DMS153 treated with DMSO at 0.1 percent for 48 hours (cell line): ENCODE measurements around the gene SLC20A1.
"Not testable (repeated sequence)": the region's sequence is repeated elsewhere in the genome, so short reads cannot be mapped to it uniquely, and the experiment has no call there.

Experiments
- DNase-seq: peaks from one replicate; lab custom pipeline; 2025; ENCODE audit not compliant: unreplicated experiment; lab: John Stamatoyannopoulos, UW

Gene SLC20A1

DNA sequence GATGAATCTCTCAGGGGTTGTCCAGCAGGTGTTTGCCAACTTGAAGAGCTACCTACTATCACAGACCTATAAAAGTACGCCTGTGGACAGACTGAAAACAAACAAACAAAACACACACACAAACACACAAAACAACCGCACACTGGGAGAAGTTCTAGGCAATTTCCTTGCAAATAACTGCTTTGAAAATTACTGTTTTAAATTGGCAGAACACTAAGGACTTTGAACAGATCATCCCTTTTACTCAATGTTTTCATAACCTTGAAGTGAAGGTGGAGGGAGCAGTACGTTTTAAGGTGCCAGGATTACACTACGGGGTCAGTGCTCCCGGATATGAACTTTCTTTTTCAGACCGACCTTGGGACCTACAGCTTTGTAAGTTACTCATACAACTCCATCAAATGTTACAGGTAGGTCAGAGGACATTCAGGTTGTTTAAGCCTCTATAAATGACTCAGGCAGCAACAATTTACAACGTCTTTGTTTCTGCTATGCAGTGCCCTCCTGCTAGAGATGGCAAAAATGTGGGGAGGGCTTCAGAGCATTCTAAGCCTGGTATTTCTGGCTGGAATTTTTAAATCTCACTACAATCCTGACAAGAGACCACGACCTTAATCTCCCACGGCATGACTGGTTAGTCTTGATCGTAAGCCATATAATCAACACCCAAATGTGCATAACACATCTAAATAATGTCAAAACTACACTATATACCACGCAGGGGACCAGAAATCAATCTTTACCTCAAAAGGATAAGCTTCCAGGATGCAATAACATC, 1.4 kb upstream of the SLC20A1 start:
- DNase-seq: no peak

DNA sequence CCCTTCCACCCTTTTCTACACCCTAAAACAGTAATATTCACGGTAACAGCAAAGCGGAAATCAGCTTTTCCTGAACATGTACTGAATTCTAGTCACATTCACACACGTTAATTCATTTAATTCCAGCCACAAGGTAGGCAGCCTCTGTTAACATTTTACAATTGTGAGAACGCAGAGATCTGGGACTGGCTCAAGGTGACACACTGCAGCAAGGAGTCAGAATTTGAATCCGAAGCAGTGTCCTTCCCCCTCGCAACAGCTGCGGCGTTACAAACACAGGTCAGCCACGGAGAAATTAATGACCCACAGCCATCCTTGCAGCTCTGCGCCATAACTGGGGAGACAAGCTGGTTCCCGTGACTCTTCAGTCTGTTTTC, 818 bp upstream of the SLC20A1 start:
- no peak for DNase-seq

DNA sequence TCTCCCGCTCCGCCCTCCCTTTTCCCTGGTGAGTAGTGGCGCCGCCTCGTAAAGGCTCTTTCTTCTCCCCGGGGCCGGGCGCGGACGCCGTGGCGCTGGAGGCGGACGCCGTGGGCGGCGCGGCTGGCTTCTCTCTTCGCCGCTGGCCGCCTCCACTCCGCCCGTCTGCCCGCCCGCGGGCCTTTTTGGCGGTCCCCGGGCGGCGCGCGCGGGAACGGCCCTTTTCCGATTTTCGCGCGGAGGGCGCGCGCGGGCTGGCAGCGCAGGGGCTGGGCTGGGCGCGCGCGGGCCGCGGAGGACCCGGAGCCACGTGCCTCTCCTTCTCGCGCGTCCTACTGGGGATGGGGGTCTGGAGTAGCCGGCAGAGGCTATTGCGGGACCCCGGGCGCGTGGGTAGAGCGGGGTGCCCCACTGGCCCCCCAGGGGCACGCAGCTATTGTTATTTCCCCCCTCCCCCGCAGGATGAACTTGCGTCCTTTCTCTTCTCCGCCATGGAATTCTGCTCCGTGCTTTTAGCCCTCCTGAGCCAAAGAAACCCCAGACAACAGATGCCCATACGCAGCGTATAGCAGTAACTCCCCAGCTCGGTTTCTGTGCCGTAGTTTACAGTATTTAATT, 472 bp downstream of the SLC20A1 start:
- DNase-seq: no peak

DNA sequence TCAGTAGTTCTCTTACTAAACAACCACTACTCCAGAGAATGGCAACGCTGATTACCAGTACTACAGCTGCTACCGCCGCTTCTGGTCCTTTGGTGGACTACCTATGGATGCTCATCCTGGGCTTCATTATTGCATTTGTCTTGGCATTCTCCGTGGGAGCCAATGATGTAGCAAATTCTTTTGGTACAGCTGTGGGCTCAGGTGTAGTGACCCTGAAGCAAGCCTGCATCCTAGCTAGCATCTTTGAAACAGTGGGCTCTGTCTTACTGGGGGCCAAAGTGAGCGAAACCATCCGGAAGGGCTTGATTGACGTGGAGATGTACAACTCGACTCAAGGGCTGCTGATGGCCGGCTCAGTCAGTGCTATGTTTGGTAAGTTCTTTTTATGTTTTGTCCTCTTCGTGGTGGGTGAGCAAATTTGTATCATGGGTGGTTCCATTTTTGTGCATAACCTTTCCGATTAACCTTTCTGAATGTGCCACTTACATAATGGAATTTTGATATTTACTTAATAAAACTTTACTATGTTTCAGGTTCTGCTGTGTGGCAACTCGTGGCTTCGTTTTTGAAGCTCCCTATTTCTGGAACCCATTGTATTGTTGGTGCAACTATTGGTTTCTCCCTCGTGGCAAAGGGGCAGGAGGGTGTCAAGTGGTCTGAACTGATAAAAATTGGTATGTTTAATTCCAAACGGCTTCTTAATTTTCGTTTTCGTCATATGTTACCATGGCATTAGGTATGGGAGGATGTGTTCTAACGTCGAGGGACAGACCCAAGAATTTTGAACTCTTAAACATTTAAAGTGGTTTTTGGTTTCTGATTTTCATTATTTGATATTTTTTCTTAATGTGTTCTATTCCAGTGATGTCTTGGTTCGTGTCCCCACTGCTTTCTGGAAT, 1.3 kb downstream of the SLC20A1 start:
- no peak for DNase-seq

DNA sequence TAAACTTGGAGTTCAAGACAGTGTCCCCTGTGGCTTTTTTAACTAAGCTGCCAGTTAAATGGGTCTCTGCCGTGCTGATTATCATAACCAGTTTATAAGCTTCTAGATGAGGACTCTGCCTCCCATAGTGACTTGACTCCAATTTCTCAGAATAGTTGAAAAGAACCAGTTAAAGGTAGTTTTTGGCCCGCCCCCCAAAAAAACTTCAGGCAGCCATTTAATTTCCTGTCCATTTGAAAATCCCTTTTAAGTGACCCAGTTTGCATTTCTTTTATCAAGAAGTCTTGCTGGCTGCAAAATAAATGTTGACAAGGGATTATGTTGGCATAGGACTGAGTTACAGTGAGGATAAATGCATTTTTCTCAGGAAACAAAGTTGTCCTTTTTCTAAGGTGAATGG, 2.3 kb downstream of the SLC20A1 start:
- DNase-seq: no peak

DNA sequence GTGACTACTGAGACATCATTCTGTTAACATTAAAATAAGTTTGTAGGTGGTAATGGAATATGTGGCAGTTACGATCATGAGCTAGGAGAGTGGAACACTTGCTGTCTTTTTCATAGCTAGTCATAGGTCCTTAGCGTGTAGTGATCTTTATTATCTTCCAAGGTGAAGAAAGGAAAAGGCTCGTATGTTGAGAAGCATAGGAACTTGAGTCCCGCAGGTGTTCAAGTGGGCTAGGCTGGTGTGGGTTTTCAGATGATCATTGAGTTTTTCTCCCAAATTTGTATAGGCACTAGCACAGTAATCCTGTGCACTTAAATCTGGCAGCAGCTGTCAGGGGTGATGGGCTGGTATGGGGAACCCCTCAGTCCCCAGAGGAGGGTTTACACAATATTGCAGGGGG, 10.9 kb downstream of the SLC20A1 start:
- no peak for DNase-seq

DNA sequence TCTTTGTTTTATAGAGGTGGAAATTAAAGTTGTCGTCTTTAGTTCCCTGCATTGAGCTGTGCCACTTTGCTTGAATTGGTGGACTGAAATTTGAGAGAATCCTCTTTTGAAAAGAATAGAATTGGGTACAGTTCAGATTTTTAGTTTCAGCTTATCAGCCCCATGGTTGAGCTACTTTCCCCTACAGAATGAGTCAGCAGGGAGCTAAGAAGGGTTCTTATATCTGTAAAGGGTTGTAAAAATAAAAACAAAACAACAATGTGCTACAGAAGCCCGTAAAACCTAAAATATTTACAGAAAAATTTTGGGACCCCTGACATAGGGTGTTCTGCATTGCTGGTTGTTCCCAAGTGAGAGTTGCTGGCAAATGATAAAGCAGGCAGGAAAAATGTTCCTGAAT, 12.6 kb downstream of the SLC20A1 start:
- no peak for DNase-seq

DNA sequence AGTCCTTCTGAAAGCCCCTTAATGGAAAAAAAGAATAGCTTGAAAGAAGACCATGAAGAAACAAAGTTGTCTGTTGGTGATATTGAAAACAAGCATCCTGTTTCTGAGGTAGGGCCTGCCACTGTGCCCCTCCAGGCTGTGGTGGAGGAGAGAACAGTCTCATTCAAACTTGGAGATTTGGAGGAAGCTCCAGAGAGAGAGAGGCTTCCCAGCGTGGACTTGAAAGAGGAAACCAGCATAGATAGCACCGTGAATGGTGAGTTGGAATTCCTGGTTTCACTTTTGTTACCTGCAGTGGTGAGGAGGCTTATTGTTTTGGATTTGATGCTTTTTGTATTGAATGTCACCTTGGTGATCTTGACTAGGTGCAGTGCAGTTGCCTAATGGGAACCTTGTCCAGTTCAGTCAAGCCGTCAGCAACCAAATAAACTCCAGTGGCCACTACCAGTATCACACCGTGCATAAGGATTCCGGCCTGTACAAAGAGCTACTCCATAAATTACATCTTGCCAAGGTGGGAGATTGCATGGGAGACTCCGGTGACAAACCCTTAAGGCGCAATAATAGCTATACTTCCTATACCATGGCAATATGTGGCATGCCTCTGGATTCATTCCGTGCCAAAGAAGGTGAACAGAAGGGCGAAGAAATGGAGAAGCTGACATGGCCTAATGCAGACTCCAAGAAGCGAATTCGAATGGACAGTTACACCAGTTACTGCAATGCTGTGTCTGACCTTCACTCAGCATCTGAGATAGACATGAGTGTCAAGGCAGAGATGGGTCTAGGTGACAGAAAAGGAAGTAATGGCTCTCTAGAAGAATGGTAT, 13.3 kb downstream of the SLC20A1 start:
- DNase-seq: no peak

DNA sequence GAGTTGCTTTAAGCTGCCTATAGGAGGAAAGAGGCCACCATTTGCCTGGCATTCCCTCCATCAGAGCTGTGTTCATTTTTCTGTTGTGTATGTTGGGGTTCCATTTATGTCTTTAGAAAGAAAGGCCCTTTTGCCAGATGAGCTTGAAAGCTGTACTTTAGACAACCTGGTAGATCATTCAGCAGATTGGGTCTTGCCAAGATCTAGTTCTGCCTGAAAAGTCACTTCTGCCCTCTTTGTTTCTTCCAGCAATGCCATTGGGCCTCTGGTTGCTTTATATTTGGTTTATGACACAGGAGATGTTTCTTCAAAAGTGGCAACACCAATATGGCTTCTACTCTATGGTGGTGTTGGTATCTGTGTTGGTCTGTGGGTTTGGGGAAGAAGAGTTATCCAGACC, 14.4 kb downstream of the SLC20A1 start:
- DNase-seq: no peak

DNA sequence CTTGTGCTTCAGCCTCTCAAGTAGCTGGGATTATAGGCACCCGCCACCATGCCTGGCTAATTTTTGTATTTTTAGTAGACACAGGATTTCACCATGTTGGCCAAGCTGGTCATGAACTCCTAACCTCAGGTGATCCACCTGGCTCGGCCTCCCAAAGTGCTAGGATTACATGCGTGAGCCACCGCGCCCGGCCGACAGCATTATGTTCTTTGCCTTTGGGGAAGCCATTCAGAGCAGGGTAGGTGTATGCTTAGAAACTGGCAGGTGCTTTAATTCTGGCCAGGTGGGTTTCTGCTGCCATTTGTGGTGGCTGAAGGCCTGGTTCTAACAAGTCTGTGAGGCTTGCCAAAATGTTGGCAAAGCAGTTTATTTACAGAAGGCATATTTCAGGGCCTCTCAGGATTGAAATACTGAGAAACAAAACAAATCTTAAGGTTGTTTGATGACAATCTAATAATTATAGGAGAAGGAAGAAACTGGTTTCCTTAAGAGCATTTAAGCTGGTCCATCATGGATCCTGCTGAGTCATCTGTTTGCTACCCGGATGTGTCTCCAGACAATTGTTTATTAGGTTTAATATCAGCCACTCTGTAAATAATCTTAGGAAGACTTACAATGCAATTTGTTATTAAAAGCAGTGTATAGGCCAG, 16.0 kb downstream of the SLC20A1 start:
- no peak for DNase-seq

DNA sequence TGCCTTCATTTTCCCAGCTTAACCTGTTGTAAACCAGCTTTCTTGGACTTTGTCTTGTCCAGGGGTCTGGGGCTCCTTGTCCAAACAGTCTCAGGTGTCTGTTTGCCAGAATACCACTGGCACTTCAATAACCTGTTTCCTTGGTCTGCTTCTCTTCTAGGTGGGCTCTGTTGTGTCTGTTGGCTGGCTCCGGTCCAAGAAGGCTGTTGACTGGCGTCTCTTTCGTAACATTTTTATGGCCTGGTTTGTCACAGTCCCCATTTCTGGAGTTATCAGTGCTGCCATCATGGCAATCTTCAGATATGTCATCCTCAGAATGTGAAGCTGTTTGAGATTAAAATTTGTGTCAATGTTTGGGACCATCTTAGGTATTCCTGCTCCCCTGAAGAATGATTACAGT, 17.0 kb downstream of the SLC20A1 start:
- DNase-seq: no peak

DNA sequence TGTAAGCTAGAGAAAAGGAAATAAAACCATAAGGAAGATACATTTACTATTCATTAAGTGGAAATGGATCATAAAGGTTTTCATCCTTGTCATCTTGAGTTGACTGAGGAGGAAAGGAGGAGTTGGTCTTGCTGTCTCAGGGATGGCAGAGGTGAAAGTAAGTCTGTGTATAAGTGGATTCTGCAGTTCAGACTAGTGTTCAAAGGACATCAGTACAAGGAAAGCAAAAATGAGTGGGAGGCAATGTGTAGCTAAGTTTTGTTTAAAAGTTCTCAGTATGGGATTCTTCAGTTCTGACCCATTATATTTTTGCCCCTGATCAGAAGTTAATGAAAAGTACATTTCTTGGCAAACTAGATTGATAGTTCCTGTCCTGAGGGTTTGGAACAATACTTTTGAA, 18.9 kb downstream of the SLC20A1 start:
- no peak for DNase-seq

DNA sequence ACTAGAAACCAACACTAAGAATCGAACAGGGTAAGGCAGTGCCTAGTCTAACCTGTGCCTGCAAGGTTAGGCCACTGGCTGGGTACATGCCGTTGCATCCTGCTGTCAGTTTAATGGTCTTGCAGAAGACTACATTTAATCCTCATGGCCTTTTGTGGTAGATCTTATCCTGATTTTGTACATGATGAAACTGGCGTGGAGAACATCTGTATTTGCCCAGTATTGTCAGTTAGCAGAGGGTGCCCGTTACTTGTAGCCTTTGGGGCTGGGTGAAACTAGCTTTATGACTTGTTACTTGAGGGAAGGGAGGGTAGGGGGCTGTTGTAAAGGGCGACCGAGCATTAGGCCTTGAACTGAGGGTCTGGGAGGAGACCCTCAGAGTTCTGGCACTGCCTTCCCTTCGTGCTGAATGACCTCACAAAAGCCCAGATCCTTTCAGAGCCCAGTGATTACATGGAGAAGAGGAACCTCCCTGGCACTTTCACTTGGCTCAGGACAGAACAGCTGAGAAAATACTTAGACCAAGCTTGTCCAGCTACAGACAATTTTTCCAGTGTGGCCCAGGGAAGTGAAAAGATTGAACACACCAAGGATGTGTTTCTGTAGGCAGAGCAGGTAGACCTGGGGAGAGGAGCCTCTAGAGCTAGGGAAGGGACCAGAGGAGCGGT, 19.5 kb downstream of the SLC20A1 start:
- DNase-seq: no peak

DNA sequence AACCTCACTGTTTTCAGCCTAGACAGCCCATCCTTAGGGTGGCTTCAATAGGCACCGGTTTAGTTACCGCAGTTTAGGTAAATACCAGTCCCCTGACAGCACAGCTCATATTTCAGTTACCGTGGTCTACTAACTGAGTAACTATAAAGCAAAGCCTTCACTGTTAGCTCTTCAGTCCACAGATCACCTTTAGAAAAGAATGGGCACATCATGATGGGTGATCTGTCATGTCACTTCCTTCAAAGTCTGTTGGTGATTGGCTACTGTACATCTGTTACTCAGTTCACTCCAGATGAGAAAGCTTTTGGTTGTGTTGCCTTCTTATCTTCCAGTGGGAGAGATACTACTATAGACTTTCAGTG, 21.0 kb downstream of the SLC20A1 start:
- no peak for DNase-seq

DNA sequence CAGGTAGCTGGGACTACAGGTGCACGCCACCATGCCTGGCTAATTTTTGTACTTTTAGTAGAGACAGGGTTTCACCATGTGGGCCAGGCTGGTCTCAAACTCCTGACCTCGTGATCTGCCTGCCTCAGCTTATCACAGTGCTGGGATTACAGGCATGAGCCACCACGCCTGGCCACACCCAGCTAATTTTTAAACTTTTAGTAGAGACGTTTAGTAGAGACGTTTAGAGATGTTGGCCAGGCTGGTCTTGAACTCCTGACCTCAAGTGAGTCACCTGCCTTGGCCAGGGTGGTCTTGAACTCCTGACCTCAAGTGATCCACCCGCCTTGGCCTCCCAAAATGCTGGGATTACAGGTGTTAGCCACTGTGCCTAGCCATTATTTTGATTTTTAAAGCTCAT, 21.8 kb downstream of the SLC20A1 start:
- not testable (repeated sequence) for DNase-seq

DNA sequence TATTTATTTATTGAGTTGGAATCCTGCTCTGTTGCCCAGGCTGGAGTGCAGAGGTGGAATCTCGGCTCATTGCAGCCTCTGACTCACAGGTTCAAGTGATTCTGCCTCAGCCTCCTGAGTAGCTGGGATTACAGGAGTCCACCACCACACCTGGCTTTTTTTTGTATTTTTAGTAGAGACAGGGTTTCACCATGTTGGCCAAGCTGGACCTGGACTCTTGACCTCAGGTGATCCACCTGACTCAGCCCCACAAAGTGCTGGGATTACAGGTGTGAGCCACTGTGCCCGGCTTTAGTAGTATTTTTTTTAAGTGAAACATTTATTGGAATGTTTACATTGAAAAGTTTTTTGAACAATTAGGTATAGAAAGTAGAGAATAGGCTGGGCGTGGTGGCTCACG, 23.9 kb downstream of the SLC20A1 start:
- DNase-seq: no peak

DNA sequence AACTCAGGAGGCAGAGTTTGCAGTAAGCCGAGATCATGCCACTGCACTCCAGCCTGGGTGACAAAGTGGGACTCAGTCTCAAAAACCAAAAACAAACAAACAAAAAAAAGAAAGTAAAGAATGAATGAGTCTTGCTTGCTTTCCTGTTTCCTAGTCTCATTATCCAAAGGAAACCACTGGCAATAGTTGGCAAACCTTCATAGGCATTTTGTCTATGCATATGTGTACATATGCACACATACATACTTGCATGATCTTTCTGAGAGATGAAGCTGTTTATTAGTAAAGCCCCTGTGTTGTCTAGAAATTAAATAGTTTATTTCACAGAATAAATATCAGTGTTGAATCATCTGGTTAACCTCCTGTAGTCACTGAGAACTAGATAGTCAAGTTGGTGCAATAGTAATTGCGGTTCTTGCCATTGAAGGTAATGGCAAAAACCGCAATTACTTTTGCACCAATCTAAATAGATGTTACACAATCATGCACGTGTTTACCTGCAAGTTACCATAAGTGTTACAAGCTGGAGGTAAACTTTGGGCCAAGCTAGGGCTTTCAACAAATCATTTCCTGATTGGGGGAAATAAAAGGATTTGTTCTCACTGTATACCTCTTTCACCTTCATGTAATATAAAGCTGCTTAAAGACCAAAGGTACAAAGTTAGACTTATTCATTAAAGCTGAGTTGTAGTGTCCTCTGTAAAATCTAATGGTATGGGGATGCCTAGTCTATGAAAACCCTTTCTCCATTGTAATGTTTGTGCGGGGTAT, 24.7 kb downstream of the SLC20A1 start:
- no peak for DNase-seq

DNA sequence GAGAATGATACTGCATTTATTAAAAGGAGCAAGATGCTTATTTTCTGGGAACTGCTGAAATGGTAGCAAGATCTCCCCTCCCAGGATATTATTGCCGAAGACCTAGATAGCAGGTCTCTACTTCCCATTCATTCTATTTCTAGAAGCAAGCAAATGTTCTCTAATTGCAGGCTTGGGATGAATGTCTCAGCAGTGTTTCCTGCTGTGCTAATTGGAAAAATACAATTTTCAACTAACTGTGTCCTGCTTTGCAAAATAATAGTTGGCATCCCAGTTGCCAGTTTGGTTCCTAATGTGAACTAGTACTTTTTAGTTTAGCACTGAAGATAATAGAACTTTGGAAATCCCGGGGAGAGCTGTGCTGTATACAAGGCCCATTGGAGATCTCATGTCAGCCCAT, 26.1 kb downstream of the SLC20A1 start:
- no peak for DNase-seq

DNA sequence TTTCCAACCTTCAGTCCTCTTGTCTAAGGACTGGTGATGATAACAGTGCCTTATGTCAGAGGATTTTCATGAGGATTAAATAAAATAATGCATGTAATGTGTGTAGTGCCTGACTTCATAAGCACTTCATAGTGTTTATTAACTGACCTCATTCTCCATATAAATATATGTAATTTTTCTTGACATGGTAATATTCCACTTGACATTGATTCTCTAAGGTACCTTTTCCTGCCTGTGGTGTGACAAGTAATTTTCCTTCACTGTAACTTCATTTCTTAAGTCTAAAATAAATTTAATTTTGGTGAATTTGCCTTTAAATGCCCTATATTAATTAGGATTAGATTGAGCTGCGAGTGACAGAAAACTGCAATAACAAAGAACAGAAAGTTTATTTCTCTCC, 27.3 kb downstream of the SLC20A1 start:
- DNase-seq: no peak
